Measurements from ENCODE around the gene ANKRD6. TPM values are rescaled to one million over a fixed set of nuclear protein-coding genes. Genes with fewer than 3 reads are reported as not detected.

ANKRD6 gene
- total RNA-seq, 1 experiment from 2014 or later, result 20.5 TPM

DNA sequence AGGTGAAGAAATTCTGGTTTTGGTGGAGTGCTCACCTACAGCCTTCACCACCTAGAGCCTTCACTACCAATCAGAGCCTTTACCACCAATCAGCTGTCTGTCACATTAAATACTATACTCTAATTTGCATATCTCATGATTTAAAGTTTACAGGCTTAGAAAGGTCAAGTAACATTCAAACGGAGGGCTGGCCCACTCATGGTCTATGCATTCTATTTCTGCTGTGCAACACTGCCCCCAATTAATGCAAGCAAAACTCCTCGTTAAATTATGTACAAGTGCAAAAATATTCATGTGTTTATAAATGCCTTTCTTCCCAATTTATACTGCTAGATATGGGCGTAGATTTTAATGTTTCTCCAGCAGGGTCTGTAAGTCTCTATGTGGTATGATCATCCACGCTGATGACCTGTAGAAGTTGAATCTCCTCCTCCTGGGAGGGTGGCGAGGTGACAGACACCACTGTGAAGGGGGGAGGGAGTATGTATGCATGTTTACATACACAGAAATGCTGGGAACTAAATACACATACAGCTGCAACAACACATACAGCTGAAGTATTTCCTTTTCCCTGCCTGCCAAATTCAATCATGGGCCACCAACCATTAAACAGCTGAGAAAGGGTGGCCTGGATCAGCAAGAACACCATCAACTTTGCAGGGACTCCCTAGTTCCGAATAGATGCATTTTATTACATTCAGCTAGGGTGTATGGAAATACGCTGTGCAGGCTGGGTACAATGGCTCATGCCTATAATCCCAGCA, 34.0 kb upstream of the ANKRD6 start:
- ChIA-PET CTCF (no interaction called here), POLR2A (no interaction called here)
- BruUV-seq (replicated peaks), result no TSS peak

DNA sequence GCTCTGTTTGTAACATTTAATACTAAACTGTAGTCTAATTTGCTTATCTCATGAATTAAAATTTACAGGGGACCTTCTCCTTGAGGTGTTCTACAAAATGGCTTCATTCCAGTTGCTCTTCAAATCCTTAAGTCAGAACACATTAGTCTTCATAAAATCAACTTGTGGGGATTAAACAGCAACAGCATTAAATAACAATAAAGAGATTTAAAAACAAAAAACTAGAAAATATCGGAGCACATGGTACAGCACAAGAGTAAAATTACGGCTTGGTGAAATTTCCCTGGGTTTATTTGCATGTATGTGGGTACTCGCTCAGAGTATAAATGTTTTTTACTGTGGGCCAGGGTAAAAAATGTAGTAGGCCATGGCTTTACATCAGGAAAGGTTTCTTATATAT, 32.9 kb upstream of the ANKRD6 start:
- Mint-ChIP-seq H3K4me1 (ENCODE audit: low read depth, unreplicated experiment) (no peaks in the 10 kb centered on the region), H3K27me3 (ENCODE audit: insufficient read depth, unreplicated experiment) (no peaks in the 10 kb centered on the region), H3K36me3 (ENCODE audit: insufficient read depth, unreplicated experiment) (no peaks in the 10 kb centered on the region), H3K4me3 (ENCODE audit: unreplicated experiment) (no peak overlapping the region), H3K27ac (ENCODE audit: unreplicated experiment) (no peak overlapping the region), H3K9me3 (ENCODE audit: unreplicated experiment) (no peaks in the 10 kb centered on the region)
- POLR2A ChIA-PET, result no interaction called here
- intact Hi-C loops (cut with micrococcal nuclease; ENCODE audit: unreplicated experiment), result no loop called here
- CTCF ChIA-PET, result no interaction called here
- no TSS peak for BruUV-seq (replicated peaks)
- TF ChIP-seq, protein P1, sequence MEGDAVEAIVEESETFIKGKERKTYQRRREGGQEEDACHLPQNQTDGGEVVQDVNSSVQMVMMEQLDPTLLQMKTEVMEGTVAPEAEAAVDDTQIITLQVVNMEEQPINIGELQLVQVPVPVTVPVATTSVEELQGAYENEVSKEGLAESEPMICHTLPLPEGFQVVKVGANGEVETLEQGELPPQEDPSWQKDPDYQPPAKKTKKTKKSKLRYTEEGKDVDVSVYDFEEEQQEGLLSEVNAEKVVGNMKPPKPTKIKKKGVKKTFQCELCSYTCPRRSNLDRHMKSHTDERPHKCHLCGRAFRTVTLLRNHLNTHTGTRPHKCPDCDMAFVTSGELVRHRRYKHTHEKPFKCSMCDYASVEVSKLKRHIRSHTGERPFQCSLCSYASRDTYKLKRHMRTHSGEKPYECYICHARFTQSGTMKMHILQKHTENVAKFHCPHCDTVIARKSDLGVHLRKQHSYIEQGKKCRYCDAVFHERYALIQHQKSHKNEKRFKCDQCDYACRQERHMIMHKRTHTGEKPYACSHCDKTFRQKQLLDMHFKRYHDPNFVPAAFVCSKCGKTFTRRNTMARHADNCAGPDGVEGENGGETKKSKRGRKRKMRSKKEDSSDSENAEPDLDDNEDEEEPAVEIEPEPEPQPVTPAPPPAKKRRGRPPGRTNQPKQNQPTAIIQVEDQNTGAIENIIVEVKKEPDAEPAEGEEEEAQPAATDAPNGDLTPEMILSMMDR (IDR thresholded peaks at IDR 0.05; ENCODE audit: insufficient read depth in 1 of 2, low read depth in 1 of 2, low read length in 1 of 2, severe bottlenecking in 1 of 2, unreplicated experiment in 1 of 2), result no peak
- no peak for DNase-seq
- Histone ChIP-seq H3K27me3 (replicated peaks; ENCODE audit: control insufficient read depth, insufficient read depth, low read length) (no peaks in the 10 kb centered on the region), H3K36me3 (ENCODE audit: control insufficient read depth, insufficient read depth, low read length) (no peaks in the 10 kb centered on the region), H3K4me1 (no peaks in the 10 kb centered on the region), H3K4me3 (ENCODE audit: low read depth, low read length) (no peak overlapping the region), H3K9me3 (no peaks in the 10 kb centered on the region)

More for the DNA sequence above, 34.0 kb upstream of the ANKRD6 start:
- no peak for DNase-seq
- Histone ChIP-seq H3K36me3 (ENCODE audit: control insufficient read depth, insufficient read depth, low read length) (no peaks in the 10 kb centered on the region), H3K9me3 (no peaks in the 10 kb centered on the region), H3K4me1 (no peaks in the 10 kb centered on the region), H3K4me3 (ENCODE audit: low read depth, low read length) (no peak overlapping the region), H3K27me3 (replicated peaks; ENCODE audit: control insufficient read depth, insufficient read depth, low read length) (no peaks in the 10 kb centered on the region)
- H3K36me3 Mint-ChIP-seq (ENCODE audit: insufficient read depth, unreplicated experiment), result no peaks in the 10 kb centered on the region
- no peak overlapping the region for H3K4me3 Mint-ChIP-seq (ENCODE audit: unreplicated experiment)
- no peaks in the 10 kb centered on the region for H3K9me3 Mint-ChIP-seq (ENCODE audit: unreplicated experiment)
- H3K27ac Mint-ChIP-seq (ENCODE audit: unreplicated experiment), result no peak overlapping the region
- H3K4me1 Mint-ChIP-seq (ENCODE audit: low read depth, unreplicated experiment), result no peaks in the 10 kb centered on the region
- TF ChIP-seq, protein P1 (IDR thresholded peaks at IDR 0.05; ENCODE audit: insufficient read depth in 1 of 2, low read depth in 1 of 2, low read length in 1 of 2, severe bottlenecking in 1 of 2, unreplicated experiment in 1 of 2), result no peak
- intact Hi-C loops (cut with micrococcal nuclease; ENCODE audit: unreplicated experiment), result no loop called here
- no peaks in the 10 kb centered on the region for H3K27me3 Mint-ChIP-seq (ENCODE audit: insufficient read depth, unreplicated experiment)

DNA sequence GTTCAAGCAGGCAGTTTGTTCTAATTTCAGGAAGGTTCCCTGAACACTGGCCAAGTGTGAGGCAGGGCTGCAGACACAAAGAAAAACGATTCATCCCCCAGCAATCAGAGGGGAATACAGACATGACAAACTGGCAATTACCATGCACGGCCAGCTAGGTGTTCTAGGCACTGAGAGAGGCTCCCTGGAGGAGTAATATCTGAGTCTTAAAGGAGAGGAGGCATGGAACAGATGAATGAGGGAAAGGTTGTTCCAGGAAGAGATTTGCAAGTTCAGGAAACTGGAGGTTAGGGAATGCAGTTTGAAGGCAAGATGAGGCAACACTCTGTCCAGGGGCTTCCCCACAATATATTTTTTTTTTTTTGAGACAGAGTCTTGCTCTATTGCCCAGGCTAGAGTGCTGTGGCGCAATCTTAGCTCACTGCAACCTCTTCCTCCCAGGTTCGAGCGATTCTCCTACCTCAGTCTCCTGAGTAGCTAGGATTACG, 32.0 kb upstream of the ANKRD6 start:
- BruUV-seq (replicated peaks), result no TSS peak
- CTCF ChIA-PET, result no interaction called here

More for the DNA sequence above, 32.0 kb upstream of the ANKRD6 start:
- Mint-ChIP-seq H3K4me1 (ENCODE audit: low read depth, unreplicated experiment) (no peaks in the 10 kb centered on the region), H3K27ac (ENCODE audit: unreplicated experiment) (no peak overlapping the region), H3K27me3 (ENCODE audit: insufficient read depth, unreplicated experiment) (no peaks in the 10 kb centered on the region), H3K9me3 (ENCODE audit: unreplicated experiment) (no peaks in the 10 kb centered on the region), H3K4me3 (ENCODE audit: unreplicated experiment) (no peak overlapping the region), H3K36me3 (ENCODE audit: insufficient read depth, unreplicated experiment) (no peaks in the 10 kb centered on the region)
- intact Hi-C loops (cut with micrococcal nuclease; ENCODE audit: unreplicated experiment), result no loop called here
- H3K4me3 ChIP-seq (ENCODE audit: low read depth, low read length), result no peak overlapping the region
- no peaks in the 10 kb centered on the region for H3K27me3 ChIP-seq (replicated peaks; ENCODE audit: control insufficient read depth, insufficient read depth, low read length)
- TF ChIP-seq, protein P1 (IDR thresholded peaks at IDR 0.05; ENCODE audit: insufficient read depth in 1 of 2, low read depth in 1 of 2, low read length in 1 of 2, severe bottlenecking in 1 of 2, unreplicated experiment in 1 of 2), result no peak
- no peaks in the 10 kb centered on the region for H3K4me1 ChIP-seq
- POLR2A ChIA-PET, result interaction anchor here (0.7 kb wide), 1 partner anchor 8 kb away, joined by 4 read pairs; no protein-coding TSS in a partner anchor
- no peak for DNase-seq
- no peaks in the 10 kb centered on the region for H3K9me3 ChIP-seq
- no peaks in the 10 kb centered on the region for H3K36me3 ChIP-seq (ENCODE audit: control insufficient read depth, insufficient read depth, low read length)

All from Caco-2 (cell line).